Stimulated activated naive B cell treated with anti-CD40 and anti-IgM and Interleukin-4, amounts not matched to agents 10 μg/mL and 1 μg/mL and 100 μg/mL, for 72 hours (primary cell): ENCODE measurements around the gene CACNA2D3.

Experiments used
- ATAC-seq, 2 donors: fragments of 150-1000 bp; cut with Tn5 transposase; replicated peaks; 2 replicates each; pipeline ENCODE4 v1.10.0; 2021; ENCODE audit warnings: moderate library complexity in 1 of 2
- DNase-seq: peaks from one replicate; pipeline ENCODE4 v3.0.0; 2021
- H3K27ac Mint-ChIP-seq: one replicate; pipeline ENCODE4 v1.8.0; 2022; ENCODE audit warnings: mild to moderate bottlenecking, mixed read lengths
- H3K27me3 Mint-ChIP-seq, 2 donors: one replicate each; pipeline ENCODE4 v1.8.0; 2022; ENCODE audit warnings: mixed read lengths in 2 of 2
- H3K36me3 Mint-ChIP-seq, 2 donors: one replicate each; pipeline ENCODE4 v1.8.0; 2022; ENCODE audit warnings: mixed read lengths in 2 of 2, mild to moderate bottlenecking in 1 of 2
- H3K4me1 Mint-ChIP-seq, 2 donors: one replicate each; pipeline ENCODE4 v1.8.0; 2022; ENCODE audit warnings: mixed read lengths in 2 of 2, mild to moderate bottlenecking in 1 of 2
- H3K4me3 Mint-ChIP-seq, 2 donors: one replicate each; pipeline ENCODE4 v1.8.0; 2022; ENCODE audit warnings: mild to moderate bottlenecking in 2 of 2, mixed read lengths in 2 of 2, moderate library complexity in 1 of 2
- H3K9me3 Mint-ChIP-seq, 2 donors: one replicate each; pipeline ENCODE4 v1.8.0; 2022; ENCODE audit warnings: mixed read lengths in 2 of 2, mild to moderate bottlenecking in 1 of 2

Gene CACNA2D3

GRCh38 chr3:54550221-54550977, 428.0 kb downstream of the CACNA2D3 start:
- DNase-seq (no peak), ATAC-seq (no peak)
- Mint-ChIP-seq H3K4me1 (no peaks in the 10 kb centered on the region), H3K27ac (no peak overlapping the region), H3K9me3 (no peaks in the 10 kb centered on the region), H3K4me3 (no peak overlapping the region), H3K27me3 (no peaks in the 10 kb centered on the region), H3K36me3 (no peaks in the 10 kb centered on the region)

GRCh38 chr3:54556630-54557029, 434.3 kb downstream of the CACNA2D3 start:
- Mint-ChIP-seq H3K36me3 (no peaks in the 10 kb centered on the region), H3K27me3 (no peaks in the 10 kb centered on the region), H3K4me3 (no peak overlapping the region), H3K9me3 (peaks cover 0 to 11% of the 10 kb centered on the region in 2 donors), H3K4me1 (no peaks in the 10 kb centered on the region), H3K27ac (no peak overlapping the region)
- ATAC-seq (no peak), DNase-seq (no peak)

- Mint-ChIP-seq H3K27ac (no peak overlapping the region), H3K27me3 (no peaks in the 10 kb centered on the region), H3K36me3 (no peaks in the 10 kb centered on the region), H3K9me3 (peaks cover 0 to 11% of the 10 kb centered on the region in 2 donors), H3K4me1 (no peaks in the 10 kb centered on the region), H3K4me3 (no peak overlapping the region)
- no peak for DNase-seq
- no peak for ATAC-seq
Observed at GRCh38 chr3:54557538-54558428, 435.4 kb downstream of the CACNA2D3 start.

- DNase-seq (no peak), ATAC-seq (no peak)
- H3K9me3 Mint-ChIP-seq, result peaks cover 0 to 11% of the 10 kb centered on the region in 2 donors
- no peak overlapping the region for H3K4me3 Mint-ChIP-seq
- no peak overlapping the region for H3K27ac Mint-ChIP-seq
- no peaks in the 10 kb centered on the region for H3K36me3 Mint-ChIP-seq
- no peaks in the 10 kb centered on the region for H3K4me1 Mint-ChIP-seq
- no peaks in the 10 kb centered on the region for H3K27me3 Mint-ChIP-seq
Observed at GRCh38 chr3:54563501-54564200, 441.3 kb downstream of the CACNA2D3 start.

- DNase-seq, result no peak
Observed at GRCh38 chr3:54564374-54564925, 442.1 kb downstream of the CACNA2D3 start.

GRCh38 chr3:54565956-54566355, 443.6 kb downstream of the CACNA2D3 start:
- H3K4me1 Mint-ChIP-seq, result no peaks in the 10 kb centered on the region
- H3K9me3 Mint-ChIP-seq, result peaks cover 0 to 7% of the 10 kb centered on the region in 2 donors
- H3K4me3 Mint-ChIP-seq, result no peak overlapping the region
- no peaks in the 10 kb centered on the region for H3K36me3 Mint-ChIP-seq
- ATAC-seq, result no peak
- H3K27ac Mint-ChIP-seq, result no peak overlapping the region
- no peaks in the 10 kb centered on the region for H3K27me3 Mint-ChIP-seq
- no peak for DNase-seq

More at GRCh38 chr3:54564374-54564925, 442.1 kb downstream of the CACNA2D3 start:
- no peak overlapping the region for H3K27ac Mint-ChIP-seq
- no peaks in the 10 kb centered on the region for H3K36me3 Mint-ChIP-seq
- no peaks in the 10 kb centered on the region for H3K27me3 Mint-ChIP-seq
- no peak overlapping the region for H3K4me3 Mint-ChIP-seq
- no peak for ATAC-seq
- peaks cover 0 to 11% of the 10 kb centered on the region in 2 donors for H3K9me3 Mint-ChIP-seq
- H3K4me1 Mint-ChIP-seq, result no peaks in the 10 kb centered on the region

GRCh38 chr3:54567949-54568348, 445.6 kb downstream of the CACNA2D3 start:
- no peak overlapping the region for H3K27ac Mint-ChIP-seq
- DNase-seq (no peak), ATAC-seq (no peak)
- H3K36me3 Mint-ChIP-seq, result no peaks in the 10 kb centered on the region
- H3K4me1 Mint-ChIP-seq, result no peaks in the 10 kb centered on the region
- no peaks in the 10 kb centered on the region for H3K9me3 Mint-ChIP-seq
- H3K27me3 Mint-ChIP-seq, result no peaks in the 10 kb centered on the region
- H3K4me3 Mint-ChIP-seq, result no peak overlapping the region

- no peak for ATAC-seq
- Mint-ChIP-seq H3K9me3 (peaks cover 0 to 2% of the 10 kb centered on the region in 2 donors), H3K4me1 (no peaks in the 10 kb centered on the region), H3K27me3 (no peaks in the 10 kb centered on the region), H3K27ac (no peak overlapping the region), H3K4me3 (no peak overlapping the region), H3K36me3 (no peaks in the 10 kb centered on the region)
- DNase-seq, result no peak
Observed at GRCh38 chr3:54570008-54570407, 447.7 kb downstream of the CACNA2D3 start.

- Mint-ChIP-seq H3K27me3 (no peaks in the 10 kb centered on the region), H3K4me3 (no peak overlapping the region), H3K27ac (no peak overlapping the region), H3K4me1 (no peaks in the 10 kb centered on the region), H3K36me3 (no peaks in the 10 kb centered on the region), H3K9me3 (peaks cover 0 to 4% of the 10 kb centered on the region in 2 donors)
- ATAC-seq, result no peak
- no peak for DNase-seq
Observed at GRCh38 chr3:54572197-54572895, 450.0 kb downstream of the CACNA2D3 start.

- Mint-ChIP-seq H3K4me1 (no peaks in the 10 kb centered on the region), H3K9me3 (peaks cover 0 to 4% of the 10 kb centered on the region in 2 donors), H3K27ac (no peak overlapping the region), H3K4me3 (no peak overlapping the region), H3K36me3 (no peaks in the 10 kb centered on the region), H3K27me3 (no peaks in the 10 kb centered on the region)
- DNase-seq (no peak), ATAC-seq (no peak)
Observed at GRCh38 chr3:54573858-54574257, 451.5 kb downstream of the CACNA2D3 start.

GRCh38 chr3:54574906-54575617, 452.7 kb downstream of the CACNA2D3 start:
- DNase-seq, result no peak
- no peak for ATAC-seq
- Mint-ChIP-seq H3K9me3 (peaks cover 0 to 4% of the 10 kb centered on the region in 2 donors), H3K36me3 (no peaks in the 10 kb centered on the region), H3K27ac (no peak overlapping the region), H3K4me3 (no peak overlapping the region), H3K4me1 (no peaks in the 10 kb centered on the region), H3K27me3 (no peaks in the 10 kb centered on the region)

- Mint-ChIP-seq H3K27ac (no peak overlapping the region), H3K36me3 (no peaks in the 10 kb centered on the region)
- ATAC-seq, result no peak
Observed at GRCh38 chr3:54575618-54575960, 453.2 kb downstream of the CACNA2D3 start.

GRCh38 chr3:54577313-54577712, 455.0 kb downstream of the CACNA2D3 start:
- Mint-ChIP-seq H3K36me3 (no peaks in the 10 kb centered on the region), H3K27ac (no peak overlapping the region), H3K4me1 (no peaks in the 10 kb centered on the region), H3K9me3 (peaks cover 3 to 4% of the 10 kb centered on the region in 2 donors), H3K4me3 (no peak overlapping the region), H3K27me3 (no peaks in the 10 kb centered on the region)
- DNase-seq (no peak), ATAC-seq (no peak)

More at GRCh38 chr3:54575618-54575960, 453.2 kb downstream of the CACNA2D3 start:
- no peaks in the 10 kb centered on the region for H3K27me3 Mint-ChIP-seq
- H3K9me3 Mint-ChIP-seq, result peaks cover under 1 to 4% of the 10 kb centered on the region in 2 donors
- no peak overlapping the region for H3K4me3 Mint-ChIP-seq
- no peak for DNase-seq
- H3K4me1 Mint-ChIP-seq, result no peaks in the 10 kb centered on the region
